NOMO-1 treated with DMSO at 0.1 percent for 48 hours (cell line): Measurements from ENCODE around the gene FRG2.
"Not testable (repeated sequence)": the region's sequence is repeated elsewhere in the genome, so short reads cannot be mapped to it uniquely, and the experiment has no call there.

Experiments used
- DNase-seq: peaks from one replicate; lab custom pipeline; 2025; ENCODE audit not compliant: unreplicated experiment; lab: John Stamatoyannopoulos, UW

Gene FRG2

DNA sequence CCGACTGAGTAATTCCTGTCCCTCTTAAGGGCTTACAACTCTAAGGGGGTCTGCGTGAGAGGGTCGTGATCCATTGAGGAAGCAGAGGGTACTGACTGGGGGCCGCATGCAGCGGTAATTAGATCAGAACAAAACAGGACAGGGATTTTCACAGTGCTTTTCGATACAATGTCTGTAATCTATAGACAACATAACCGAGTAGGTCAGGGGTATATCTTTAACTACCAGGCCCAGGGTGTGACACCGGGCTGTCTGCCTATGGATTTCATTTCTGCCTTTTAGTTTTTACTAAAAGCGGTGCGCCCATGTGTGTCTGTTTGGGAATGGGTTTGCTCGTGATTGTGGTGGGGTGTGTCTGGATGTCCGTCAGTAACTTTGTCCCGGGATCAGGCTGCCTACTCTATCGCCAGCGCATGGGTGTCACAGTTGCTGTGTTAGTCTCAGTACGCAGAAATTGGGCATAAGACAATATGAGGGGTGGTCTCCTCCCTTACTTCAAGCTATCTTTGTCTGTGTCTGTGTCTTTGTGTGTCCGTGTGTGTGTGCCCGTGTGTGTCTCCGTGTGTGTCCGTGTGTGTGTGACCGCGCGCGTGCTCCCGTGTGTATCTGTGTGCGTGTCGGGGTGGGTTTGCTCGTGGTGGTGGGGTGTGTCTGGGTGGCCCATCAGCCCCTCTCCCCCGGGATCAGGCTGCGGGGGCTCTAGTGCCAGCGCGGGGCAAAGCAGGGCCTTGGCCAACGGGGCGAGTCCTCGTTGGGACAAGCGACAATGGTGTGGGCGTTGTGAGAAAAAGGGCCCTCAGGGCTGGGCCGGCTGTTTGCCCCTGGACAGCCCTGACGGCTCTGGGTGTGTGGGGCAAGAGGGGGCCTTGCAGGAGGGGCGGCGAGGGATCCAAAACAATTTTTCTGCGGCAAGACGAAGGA is 10.4 kb downstream of the FRG2 start:
- no peak for DNase-seq

GRCh38 chr4:190015538-190016368 is 11.3 kb downstream of the FRG2 start:
- DNase-seq = no peak

- DNase-seq = no peak
Observed at GRCh38 chr4:190014771-190015537, 12.1 kb downstream of the FRG2 start.

- not testable (repeated sequence) for DNase-seq
Observed at GRCh38 chr4:189989941-189990340, 37.1 kb downstream of the FRG2 start.

GRCh38 chr4:189988877-189989431 is 38.1 kb downstream of the FRG2 start:
- DNase-seq = no peak

- DNase-seq = not testable (repeated sequence)
Observed at GRCh38 chr4:189985651-189986243, 41.3 kb downstream of the FRG2 start.

DNA sequence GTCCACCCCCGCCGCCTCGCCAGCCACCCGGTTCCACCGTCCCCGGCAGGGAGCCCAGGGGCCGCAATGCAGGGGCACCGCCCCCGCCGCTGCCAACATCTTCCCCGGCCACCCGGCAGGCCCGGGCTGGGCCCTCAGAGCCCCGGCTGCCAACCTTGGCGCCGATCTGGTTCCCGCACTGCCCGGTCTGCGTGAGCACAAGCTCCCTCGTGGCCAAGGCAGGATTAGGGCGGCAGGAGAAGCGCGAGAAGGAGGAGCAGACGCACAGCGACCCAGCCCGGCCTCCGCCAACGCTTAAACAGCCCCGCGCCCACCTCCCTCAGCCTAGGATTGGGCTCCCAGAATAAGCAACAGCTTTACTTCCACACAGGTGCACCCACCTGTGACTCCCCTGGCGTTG is 42.4 kb downstream of the FRG2 start:
- DNase-seq = not testable (repeated sequence)

- not testable (repeated sequence) for DNase-seq
Observed at GRCh38 chr4:189983916-189984526, 43.0 kb downstream of the FRG2 start.

GRCh38 chr4:189981970-189982369 is 45.1 kb downstream of the FRG2 start:
- no peak for DNase-seq

DNA sequence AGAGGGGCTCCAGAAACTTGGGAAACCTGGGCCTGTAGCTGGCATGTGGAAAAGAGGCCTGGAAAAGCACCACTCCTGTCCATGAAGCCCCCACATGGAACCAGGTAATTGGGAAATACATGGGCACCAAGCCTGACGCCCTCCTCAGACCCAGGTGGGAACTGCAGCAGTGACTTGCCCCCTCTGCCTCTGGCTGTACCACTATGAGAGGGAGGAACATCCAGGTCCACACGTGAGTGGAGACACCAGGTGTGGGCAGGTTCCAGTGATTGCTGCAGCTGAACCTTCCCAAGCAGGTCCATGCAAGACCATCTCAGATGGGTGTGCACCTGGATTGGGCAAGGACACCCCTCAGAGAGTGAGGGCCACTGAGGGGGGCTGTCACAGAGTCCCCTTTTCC is 46.8 kb downstream of the FRG2 start:
- not testable (repeated sequence) for DNase-seq

- no peak for DNase-seq
Observed at GRCh38 chr4:189979196-189980047, 47.6 kb downstream of the FRG2 start.
